Measurements from ENCODE around the gene CDO1.

The CDO1 gene

GRCh38 chr5:115801984-115802383 lies 14.5 kb downstream of the CDO1 start:
- Histone ChIP-seq H3K4ac (ENCODE audit: low read depth in 1 of 2, low read length in 2 of 2) (no peak overlapping the region), H3K18ac (ENCODE audit: low read depth in 1 of 2, low read length in 2 of 2) (no peak overlapping the region), H3K9ac (ENCODE audit: low read length) (no peak overlapping the region), H2BK120ac (ENCODE audit: low read depth, low read length) (no peak overlapping the region), H3K23ac (ENCODE audit: low read length in 2 of 2) (no peak overlapping the region), H2AFZ (ENCODE audit: low read depth, low read length) (no peak overlapping the region), H2BK12ac (ENCODE audit: low read length in 2 of 2) (no peak overlapping the region), H3K4me3 (ENCODE audit: insufficient read depth in 1 of 2, low read depth in 1 of 2, low read length in 2 of 2) (no peak overlapping the region), H4K8ac (ENCODE audit: low read length) (no peak overlapping the region), H2BK15ac (ENCODE audit: low read depth, poor library complexity, severe bottlenecking) (no peak overlapping the region), H3K79me1 (replicated peaks; ENCODE audit: low read length, poor library complexity, severe bottlenecking) (no peaks in the 10 kb centered on the region), H3K36me3 (ENCODE audit: control insufficient read depth in 1 of 2, insufficient read depth in 2 of 2, low read depth in 1 of 2, low read length in 2 of 2) (peaks cover 0 to 11% of the 10 kb centered on the region in 2 experiments), H3K4me2 (ENCODE audit: low read length, poor library complexity, severe bottlenecking) (no peak overlapping the region), H2BK5ac (ENCODE audit: low read depth, low read length, poor library complexity, severe bottlenecking) (no peak overlapping the region), H3K9me3 (ENCODE audit: control insufficient read depth, low read length) (no peaks in the 10 kb centered on the region), H3K27me3 (ENCODE audit: control insufficient read depth in 1 of 2, insufficient read depth in 1 of 2, low read length in 2 of 2) (peaks cover 0 to 4% of the 10 kb centered on the region in 2 experiments), H2AK5ac (ENCODE audit: low read length, severe bottlenecking) (no peak overlapping the region), H3K27ac (ENCODE audit: low read length, poor library complexity, severe bottlenecking) (no peak overlapping the region), H3K4me1 (ENCODE audit: control insufficient read depth, insufficient read depth, low read depth, low read length) (no peaks in the 10 kb centered on the region), H4K91ac (ENCODE audit: low read length) (no peak overlapping the region), H3K14ac (ENCODE audit: low read length in 2 of 2) (no peak overlapping the region)
- WGBS, result 17% methylated on average over 1 of the region's 1 CpG
- no peak for DNase-seq

- 90% methylated on average over 2 of the region's 2 CpGs for WGBS
- no peak overlapping the region for H3K27ac ChIP-seq (ENCODE audit: low read length, poor library complexity, severe bottlenecking)
- H3K4me3 ChIP-seq (ENCODE audit: insufficient read depth in 1 of 2, low read depth in 1 of 2, low read length in 2 of 2), result no peak overlapping the region
Observed at GRCh38 chr5:115801152-115801551, 15.3 kb downstream of the CDO1 start.

GRCh38 chr5:115800108-115800507 lies 16.4 kb downstream of the CDO1 start:
- no peak overlapping the region for H3K9ac ChIP-seq (ENCODE audit: low read length)
- no peak overlapping the region for H2BK120ac ChIP-seq (ENCODE audit: low read depth, low read length)
- H2BK15ac ChIP-seq (ENCODE audit: low read depth, poor library complexity, severe bottlenecking), result no peak overlapping the region
- no peak overlapping the region for H4K91ac ChIP-seq (ENCODE audit: low read length)
- H3K4me1 ChIP-seq (ENCODE audit: control insufficient read depth, insufficient read depth, low read depth, low read length), result no peaks in the 10 kb centered on the region
- no peak overlapping the region for H3K14ac ChIP-seq (ENCODE audit: low read length in 2 of 2)
- no peak overlapping the region for H2BK12ac ChIP-seq (ENCODE audit: low read length in 2 of 2)
- no peak overlapping the region for H4K8ac ChIP-seq (ENCODE audit: low read length)
- H3K4me2 ChIP-seq (ENCODE audit: low read length, poor library complexity, severe bottlenecking), result no peak overlapping the region
- DNase-seq, result no peak
- no peak overlapping the region for H2AK5ac ChIP-seq (ENCODE audit: low read length, severe bottlenecking)
- H3K27ac ChIP-seq (ENCODE audit: low read length, poor library complexity, severe bottlenecking), result no peak overlapping the region
- H3K4ac ChIP-seq (ENCODE audit: low read depth in 1 of 2, low read length in 2 of 2), result no peak overlapping the region
- H3K18ac ChIP-seq (ENCODE audit: low read depth in 1 of 2, low read length in 2 of 2), result no peak overlapping the region
- no peak overlapping the region for H3K23ac ChIP-seq (ENCODE audit: low read length in 2 of 2)
- peaks cover 0 to 4% of the 10 kb centered on the region in 2 experiments for H3K27me3 ChIP-seq (ENCODE audit: control insufficient read depth in 1 of 2, insufficient read depth in 1 of 2, low read length in 2 of 2)
- no peaks in the 10 kb centered on the region for H3K9me3 ChIP-seq (ENCODE audit: control insufficient read depth, low read length)
- 82% methylated on average over 2 of the region's 2 CpGs for WGBS
- H3K4me3 ChIP-seq (ENCODE audit: insufficient read depth in 1 of 2, low read depth in 1 of 2, low read length in 2 of 2), result no peak overlapping the region
- H2AFZ ChIP-seq (ENCODE audit: low read depth, low read length), result no peak overlapping the region
- no peaks in the 10 kb centered on the region for H3K79me1 ChIP-seq (replicated peaks; ENCODE audit: low read length, poor library complexity, severe bottlenecking)
- H2BK5ac ChIP-seq (ENCODE audit: low read depth, low read length, poor library complexity, severe bottlenecking), result no peak overlapping the region
- H3K36me3 ChIP-seq (ENCODE audit: control insufficient read depth in 1 of 2, insufficient read depth in 2 of 2, low read depth in 1 of 2, low read length in 2 of 2), result peaks cover 0 to 4% of the 10 kb centered on the region in 2 experiments

More at GRCh38 chr5:115801152-115801551, 15.3 kb downstream of the CDO1 start:
- H3K4me2 ChIP-seq (ENCODE audit: low read length, poor library complexity, severe bottlenecking), result no peak overlapping the region
- no peak overlapping the region for H2BK15ac ChIP-seq (ENCODE audit: low read depth, poor library complexity, severe bottlenecking)
- no peak for DNase-seq
- no peak overlapping the region for H2BK120ac ChIP-seq (ENCODE audit: low read depth, low read length)
- H2AFZ ChIP-seq (ENCODE audit: low read depth, low read length), result no peak overlapping the region
- no peak overlapping the region for H3K9ac ChIP-seq (ENCODE audit: low read length)
- no peak overlapping the region for H3K4ac ChIP-seq (ENCODE audit: low read depth in 1 of 2, low read length in 2 of 2)
- no peak overlapping the region for H2BK12ac ChIP-seq (ENCODE audit: low read length in 2 of 2)
- H3K79me1 ChIP-seq (replicated peaks; ENCODE audit: low read length, poor library complexity, severe bottlenecking), result no peaks in the 10 kb centered on the region
- H4K91ac ChIP-seq (ENCODE audit: low read length), result no peak overlapping the region
- no peak overlapping the region for H3K23ac ChIP-seq (ENCODE audit: low read length in 2 of 2)
- no peak overlapping the region for H3K14ac ChIP-seq (ENCODE audit: low read length in 2 of 2)
- no peak overlapping the region for H2BK5ac ChIP-seq (ENCODE audit: low read depth, low read length, poor library complexity, severe bottlenecking)
- no peak overlapping the region for H4K8ac ChIP-seq (ENCODE audit: low read length)
- no peaks in the 10 kb centered on the region for H3K4me1 ChIP-seq (ENCODE audit: control insufficient read depth, insufficient read depth, low read depth, low read length)
- no peak overlapping the region for H2AK5ac ChIP-seq (ENCODE audit: low read length, severe bottlenecking)
- H3K36me3 ChIP-seq (ENCODE audit: control insufficient read depth in 1 of 2, insufficient read depth in 2 of 2, low read depth in 1 of 2, low read length in 2 of 2), result peaks cover 0 to 11% of the 10 kb centered on the region in 2 experiments
- H3K27me3 ChIP-seq (ENCODE audit: control insufficient read depth in 1 of 2, insufficient read depth in 1 of 2, low read length in 2 of 2), result peaks cover 0 to 4% of the 10 kb centered on the region in 2 experiments
- no peak overlapping the region for H3K18ac ChIP-seq (ENCODE audit: low read depth in 1 of 2, low read length in 2 of 2)
- no peaks in the 10 kb centered on the region for H3K9me3 ChIP-seq (ENCODE audit: control insufficient read depth, low read length)

GRCh38 chr5:115798252-115798651 lies 18.2 kb downstream of the CDO1 start:
- H2BK5ac ChIP-seq (ENCODE audit: low read depth, low read length, poor library complexity, severe bottlenecking), result no peak overlapping the region
- no peak overlapping the region for H3K4me3 ChIP-seq (ENCODE audit: insufficient read depth in 1 of 2, low read depth in 1 of 2, low read length in 2 of 2)
- no peak overlapping the region for H2BK120ac ChIP-seq (ENCODE audit: low read depth, low read length)
- no peak overlapping the region for H3K9ac ChIP-seq (ENCODE audit: low read length)
- H4K8ac ChIP-seq (ENCODE audit: low read length), result no peak overlapping the region
- H3K4me2 ChIP-seq (ENCODE audit: low read length, poor library complexity, severe bottlenecking), result no peak overlapping the region
- H3K4me1 ChIP-seq (ENCODE audit: control insufficient read depth, insufficient read depth, low read depth, low read length), result no peaks in the 10 kb centered on the region
- H3K27me3 ChIP-seq (ENCODE audit: control insufficient read depth in 1 of 2, insufficient read depth in 1 of 2, low read length in 2 of 2), result peaks cover under 1 to 4% of the 10 kb centered on the region in 2 experiments
- H3K9me3 ChIP-seq (ENCODE audit: control insufficient read depth, low read length), result no peaks in the 10 kb centered on the region
- no peak overlapping the region for H2BK12ac ChIP-seq (ENCODE audit: low read length in 2 of 2)
- WGBS, result 67% methylated on average over 2 of the region's 2 CpGs
- H3K4ac ChIP-seq (ENCODE audit: low read depth in 1 of 2, low read length in 2 of 2), result no peak overlapping the region
- no peak overlapping the region for H2AK5ac ChIP-seq (ENCODE audit: low read length, severe bottlenecking)
- no peak overlapping the region for H3K23ac ChIP-seq (ENCODE audit: low read length in 2 of 2)
- H2BK15ac ChIP-seq (ENCODE audit: low read depth, poor library complexity, severe bottlenecking), result no peak overlapping the region
- no peak overlapping the region for H3K27ac ChIP-seq (ENCODE audit: low read length, poor library complexity, severe bottlenecking)
- H3K36me3 ChIP-seq (ENCODE audit: control insufficient read depth in 1 of 2, insufficient read depth in 2 of 2, low read depth in 1 of 2, low read length in 2 of 2), result no peaks in the 10 kb centered on the region
- H3K79me1 ChIP-seq (replicated peaks; ENCODE audit: low read length, poor library complexity, severe bottlenecking), result no peaks in the 10 kb centered on the region
- no peak overlapping the region for H3K14ac ChIP-seq (ENCODE audit: low read length in 2 of 2)
- H3K18ac ChIP-seq (ENCODE audit: low read depth in 1 of 2, low read length in 2 of 2), result no peak overlapping the region
- H4K91ac ChIP-seq (ENCODE audit: low read length), result no peak overlapping the region
- H2AFZ ChIP-seq (ENCODE audit: low read depth, low read length), result no peak overlapping the region
- DNase-seq, result no peak

Data from mesenchymal stem cell (in vitro differentiated cells and primary cell).